Caco-2 (cell line): ENCODE results near the gene FLYWCH2. TPM values are rescaled to one million over a fixed set of nuclear protein-coding genes. Genes with fewer than 3 reads are reported as not detected.

Experiments
- BruUV-seq: library from RNA; stranded (reverse); fragments of 400-500 nt; replicated peaks from 2 replicates; lab custom pipeline; 2021; lab: Mats Ljungman, UMichigan
- CTCF ChIA-PET: fragments of 300-600 bp; sonication (Branson Sonifier 250); formaldehyde crosslinking; loops from one replicate; lab custom pipeline; 2022; ENCODE audit warnings: antibody characterized with exemption; lab: Charles Lee
- POLR2A ChIA-PET: fragments of 300-600 bp; sonication (Branson Sonifier 250); formaldehyde crosslinking; loops from one replicate; lab custom pipeline; 2022; ENCODE audit warnings: antibody characterized with exemption; lab: Charles Lee
- DNase-seq, 2 experiments: peaks; one replicate each; pipeline versions ENCODE4 v3.0.0 to v3.0.0-alpha.2; 2020 to 2022
- H3K27me3 ChIP-seq: replicated peaks from 2 replicates; pipeline ENCODE4 v1.6.0; 2011; ENCODE audit warnings: low read length; ENCODE audit not compliant: control insufficient read depth, insufficient read depth
- H3K36me3 ChIP-seq: 2 replicates; pipeline ENCODE4 v1.5.1; 2011; ENCODE audit warnings: low read length; ENCODE audit not compliant: control insufficient read depth, insufficient read depth
- H3K4me1 ChIP-seq: fragments of 250-450 bp; sonication (Bioruptor Pico); 2 replicates; pipeline ENCODE4 v1.5.1; 2020; ENCODE audit warnings: mild to moderate bottlenecking
- H3K4me3 ChIP-seq: 2 replicates; pipeline ENCODE4 v1.5.1; 2011; ENCODE audit warnings: low read depth, mild to moderate bottlenecking, control low read depth, low read length
- H3K9me3 ChIP-seq: fragments of 250-450 bp; sonication (Bioruptor Pico); 2 replicates; pipeline ENCODE4 v1.5.1; 2020; ENCODE audit warnings: mild to moderate bottlenecking, moderate library complexity
- H3K27ac Mint-ChIP-seq: one replicate; pipeline ENCODE4 v1.8.0; 2022; ENCODE audit warnings: mixed read lengths; ENCODE audit not compliant: unreplicated experiment
- H3K27me3 Mint-ChIP-seq: one replicate; pipeline ENCODE4 v1.8.0; 2022; ENCODE audit warnings: mixed read lengths; ENCODE audit not compliant: insufficient read depth, unreplicated experiment
- H3K36me3 Mint-ChIP-seq: one replicate; pipeline ENCODE4 v1.8.0; 2022; ENCODE audit warnings: mild to moderate bottlenecking, mixed read lengths; ENCODE audit not compliant: insufficient read depth, unreplicated experiment
- H3K4me1 Mint-ChIP-seq: one replicate; pipeline ENCODE4 v1.8.0; 2022; ENCODE audit warnings: low read depth, mixed read lengths; ENCODE audit not compliant: unreplicated experiment
- H3K4me3 Mint-ChIP-seq: one replicate; pipeline ENCODE4 v1.8.0; 2022; ENCODE audit warnings: mild to moderate bottlenecking, moderate library complexity, mixed read lengths; ENCODE audit not compliant: unreplicated experiment
- H3K9me3 Mint-ChIP-seq: one replicate; pipeline ENCODE4 v1.8.0; 2022; ENCODE audit warnings: mixed read lengths; ENCODE audit not compliant: unreplicated experiment
- intact Hi-C: fragments of 100-400 bp; cut with micrococcal nuclease; formaldehyde crosslinking; loops from one replicate; pipeline ENCODE4 v1.10.0; 2022; ENCODE audit not compliant: unreplicated experiment
- total RNA-seq: library from RNA; stranded (reverse); gene quantifications from 2 replicates; pipeline ENCODE4 v1.2.3, GENCODE V29; 2022
- TF ChIP-seq, protein P1 (sequence below), 2 experiments: fragments of 200-600 bp in 1 of 2; IDR thresholded peaks; 1 replicate in 1 of 2; 2 replicates in 1 of 2; pipeline versions ENCODE4 v1.5.1 to v1.8.0; 2011 to 2022; ENCODE audit warnings: antibody characterized with exemption in 1 of 2, control low read depth in 1 of 2, inconsistent platforms in 1 of 2, low read depth in 1 of 2, low read length in 1 of 2, mild to moderate bottlenecking in 1 of 2, moderate library complexity in 1 of 2; ENCODE audit not compliant: insufficient read depth in 1 of 2, severe bottlenecking in 1 of 2, unreplicated experiment in 1 of 2

The FLYWCH2 gene
- total RNA-seq, 1 experiment from 2014 or later: 28.7 TPM

DNA sequence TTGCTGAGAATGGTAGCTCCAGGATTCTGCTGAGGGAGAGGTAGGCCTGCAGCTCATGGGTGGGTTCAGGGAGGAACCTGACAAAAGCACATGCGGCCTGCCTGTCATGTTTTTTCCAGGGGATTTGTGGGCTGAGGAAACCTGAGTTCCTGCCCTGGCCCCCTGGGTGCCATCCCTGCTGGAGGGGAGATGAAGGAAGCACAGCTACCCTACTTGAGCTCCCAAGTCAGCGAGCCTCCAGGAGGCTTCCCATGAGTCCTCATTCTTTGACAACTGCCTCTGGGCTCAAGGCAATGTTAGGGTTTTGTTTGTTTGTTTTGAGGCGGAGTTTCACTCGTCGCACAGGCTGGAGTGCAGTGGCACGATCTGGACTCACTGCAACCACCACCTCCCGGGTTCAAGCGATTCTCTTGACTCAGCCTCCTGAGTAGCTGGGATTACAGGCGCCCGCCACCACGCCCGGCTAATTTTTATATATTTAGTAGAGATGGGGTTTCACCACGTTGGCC lies 16.6 kb downstream of the FLYWCH2 start:
- CTCF ChIA-PET: interaction anchor here (1.5 kb wide), 1 partner anchor 17 kb away, joined by 7 read pairs; the partner anchor contains the start of gene FLYWCH2
- H3K4me1 ChIP-seq: peaks cover 25% of the 10 kb centered on the region
- no TSS peak for BruUV-seq

DNA sequence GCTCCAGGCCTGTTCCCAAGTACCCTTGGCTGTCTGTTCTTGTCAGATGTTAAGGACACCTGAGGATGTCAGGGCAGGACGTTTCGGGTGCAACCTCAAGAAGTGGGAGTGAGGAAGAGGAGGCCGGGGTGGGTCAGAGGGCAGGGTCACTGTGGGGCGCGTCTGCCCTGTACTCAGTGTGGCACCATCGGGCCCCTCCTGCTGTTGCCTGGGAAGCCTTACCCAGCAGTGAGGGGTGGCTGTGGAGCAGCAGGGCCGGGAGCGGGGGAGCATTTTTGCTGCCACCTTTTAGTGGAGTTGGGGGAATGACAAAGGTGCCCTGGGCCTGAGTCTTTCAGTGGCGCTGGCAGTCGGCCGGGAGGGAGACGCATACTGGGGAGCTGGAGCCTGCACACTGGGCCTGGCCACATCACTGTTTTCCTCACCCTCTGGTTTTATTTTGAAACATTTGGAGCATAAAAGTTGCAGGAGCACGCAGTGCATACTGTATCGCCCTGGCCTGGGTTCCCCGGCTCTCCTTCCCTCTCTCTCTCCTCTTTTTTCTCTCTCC lies 17.6 kb downstream of the FLYWCH2 start:
- DNase-seq: no peak
- BruUV-seq: no TSS peak
- Histone ChIP-seq H3K4me1 (peaks cover 24% of the 10 kb centered on the region), H3K27me3 (no peaks in the 10 kb centered on the region), H3K4me3 (no peak overlapping the region), H3K36me3 (no peaks in the 10 kb centered on the region; the same call in 1 of the 2 replicates), H3K9me3 (no peaks in the 10 kb centered on the region)
- ChIA-PET CTCF (no interaction called here), POLR2A (no interaction called here)
- no peak overlapping the region for H3K27ac Mint-ChIP-seq
- TF ChIP-seq, protein P1, sequence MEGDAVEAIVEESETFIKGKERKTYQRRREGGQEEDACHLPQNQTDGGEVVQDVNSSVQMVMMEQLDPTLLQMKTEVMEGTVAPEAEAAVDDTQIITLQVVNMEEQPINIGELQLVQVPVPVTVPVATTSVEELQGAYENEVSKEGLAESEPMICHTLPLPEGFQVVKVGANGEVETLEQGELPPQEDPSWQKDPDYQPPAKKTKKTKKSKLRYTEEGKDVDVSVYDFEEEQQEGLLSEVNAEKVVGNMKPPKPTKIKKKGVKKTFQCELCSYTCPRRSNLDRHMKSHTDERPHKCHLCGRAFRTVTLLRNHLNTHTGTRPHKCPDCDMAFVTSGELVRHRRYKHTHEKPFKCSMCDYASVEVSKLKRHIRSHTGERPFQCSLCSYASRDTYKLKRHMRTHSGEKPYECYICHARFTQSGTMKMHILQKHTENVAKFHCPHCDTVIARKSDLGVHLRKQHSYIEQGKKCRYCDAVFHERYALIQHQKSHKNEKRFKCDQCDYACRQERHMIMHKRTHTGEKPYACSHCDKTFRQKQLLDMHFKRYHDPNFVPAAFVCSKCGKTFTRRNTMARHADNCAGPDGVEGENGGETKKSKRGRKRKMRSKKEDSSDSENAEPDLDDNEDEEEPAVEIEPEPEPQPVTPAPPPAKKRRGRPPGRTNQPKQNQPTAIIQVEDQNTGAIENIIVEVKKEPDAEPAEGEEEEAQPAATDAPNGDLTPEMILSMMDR (IDR thresholded peaks at IDR 0.05; ENCODE audit: insufficient read depth in 1 of 2, low read depth in 1 of 2, low read length in 1 of 2, severe bottlenecking in 1 of 2, unreplicated experiment in 1 of 2): no peak
- intact Hi-C loops: no loop called here
- H3K36me3 Mint-ChIP-seq: peaks cover 16% of the 10 kb centered on the region
- H3K27me3 Mint-ChIP-seq: no peaks in the 10 kb centered on the region
- H3K4me1 Mint-ChIP-seq: peaks cover 5% of the 10 kb centered on the region
- no peaks in the 10 kb centered on the region for H3K9me3 Mint-ChIP-seq
- H3K4me3 Mint-ChIP-seq: no peak overlapping the region

More for the DNA sequence above, 16.6 kb downstream of the FLYWCH2 start:
- intact Hi-C loops: no loop called here
- Mint-ChIP-seq H3K36me3 (peaks cover 6% of the 10 kb centered on the region), H3K27me3 (no peaks in the 10 kb centered on the region), H3K4me3 (no peak overlapping the region), H3K27ac (no peak overlapping the region), H3K4me1 (peaks cover 5% of the 10 kb centered on the region), H3K9me3 (no peaks in the 10 kb centered on the region)
- POLR2A ChIA-PET: interaction anchor here (0.6 to 1.3 kb wide), 4 partner anchors 12 to 46 kb away, joined by 4 to 7 read pairs (median 5); partner anchors contain the start of genes FLYWCH1 and FLYWCH2
- H3K36me3 ChIP-seq: no peaks in the 10 kb centered on the region; the same call in 1 of the 2 replicates
- no peak for DNase-seq
- no peaks in the 10 kb centered on the region for H3K9me3 ChIP-seq
- H3K27me3 ChIP-seq: no peaks in the 10 kb centered on the region
- no peak overlapping the region for H3K4me3 ChIP-seq
- TF ChIP-seq, protein P1 (IDR thresholded peaks at IDR 0.05; ENCODE audit: insufficient read depth in 1 of 2, low read depth in 1 of 2, low read length in 1 of 2, severe bottlenecking in 1 of 2, unreplicated experiment in 1 of 2): no peak

DNA sequence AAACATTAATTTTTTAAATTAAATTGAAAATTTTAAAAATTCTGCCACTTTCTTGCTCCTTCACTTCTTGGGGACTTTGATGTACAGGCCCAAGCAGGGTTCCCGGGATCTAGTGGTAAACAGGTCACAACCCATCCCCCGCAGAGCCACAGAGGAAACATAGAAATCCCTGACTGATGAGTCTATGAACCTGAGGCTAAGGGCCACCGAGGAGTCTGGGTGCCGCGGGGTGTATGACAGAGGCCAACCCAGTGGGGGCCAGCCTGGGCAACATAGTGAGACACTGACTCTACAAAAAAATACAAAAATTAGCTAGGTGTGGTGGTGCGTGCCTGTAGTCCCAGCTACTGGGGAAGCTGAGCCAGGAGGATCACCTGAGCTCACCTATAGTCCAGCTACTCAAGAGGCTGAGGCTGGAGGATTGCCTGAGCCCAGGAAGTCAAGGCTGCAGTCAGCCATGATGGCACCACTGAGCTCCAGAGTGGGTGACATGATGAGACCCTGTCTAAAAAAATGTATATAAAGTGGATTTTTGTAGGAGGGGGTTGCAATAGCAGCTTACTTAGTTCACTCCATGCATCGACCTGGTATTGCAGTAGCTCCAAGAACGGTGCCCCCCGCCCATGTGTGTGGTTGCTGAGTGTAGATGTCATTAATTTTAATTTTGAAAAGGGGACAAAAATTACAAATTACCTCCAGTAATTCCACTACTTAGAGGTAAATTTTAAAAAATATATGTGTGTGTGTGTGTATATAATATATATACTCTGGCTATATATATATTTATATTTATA lies 19.5 kb downstream of the FLYWCH2 start:
- Mint-ChIP-seq H3K36me3 (peaks cover 28% of the 10 kb centered on the region), H3K4me3 (no peak overlapping the region), H3K4me1 (peaks cover 5% of the 10 kb centered on the region), H3K27ac (no peak overlapping the region), H3K9me3 (no peaks in the 10 kb centered on the region), H3K27me3 (no peaks in the 10 kb centered on the region)
- Histone ChIP-seq H3K4me1 (peaks cover 26% of the 10 kb centered on the region), H3K9me3 (no peaks in the 10 kb centered on the region), H3K27me3 (no peaks in the 10 kb centered on the region), H3K4me3 (no peak overlapping the region), H3K36me3 (no peaks in the 10 kb centered on the region)
- DNase-seq: no peak
- TF ChIP-seq, protein P1 (IDR thresholded peaks at IDR 0.05; ENCODE audit: insufficient read depth in 1 of 2, low read depth in 1 of 2, low read length in 1 of 2, severe bottlenecking in 1 of 2, unreplicated experiment in 1 of 2): no peak
- ChIA-PET POLR2A (no interaction called here), CTCF (no interaction called here)
- BruUV-seq: no TSS peak
- intact Hi-C loops: no loop called here
